Measurements from ENCODE around the gene TBC1D1. TPM values are rescaled to one million over a fixed set of nuclear protein-coding genes. Genes with fewer than 3 reads are reported as not detected.

TBC1D1 gene
- total RNA-seq, 2 experiments from 2014 or later, result 84.9 to 89.0 TPM

DNA sequence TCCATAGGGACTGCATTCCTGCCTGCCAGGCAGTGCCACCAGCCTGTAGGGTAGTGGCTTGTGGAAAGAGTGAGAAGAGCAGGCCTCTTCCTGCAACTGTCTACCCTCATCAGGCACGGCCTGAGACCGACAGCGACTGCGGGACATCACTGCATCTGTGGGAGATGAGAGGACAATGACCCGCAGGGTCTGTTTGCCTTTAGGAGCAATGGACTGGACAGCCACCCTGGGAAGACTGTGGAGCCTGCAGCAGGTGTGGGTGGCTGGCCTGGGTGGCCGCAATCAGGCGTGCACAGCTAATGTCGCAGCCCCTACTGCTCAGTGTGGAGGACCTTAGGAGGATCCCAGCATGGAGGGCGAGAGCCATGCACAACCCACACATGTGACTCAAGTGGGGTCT lies 297.3 kb downstream of the TBC1D1 start:
- ChIA-PET POLR2A (no interaction called here), CTCF (no interaction called here)

GRCh38 chr4:38188631-38189101 lies 297.8 kb downstream of the TBC1D1 start:
- ChIA-PET CTCF (no interaction called here), POLR2A (no interaction called here)

Other genes with a start within 250 kb of the TBC1D1 start
- gene RELL1, start 204.7 kb upstream of the TBC1D1 start, total RNA-seq, result 10 to 100 TPM; 20.1 to 23.2 TPM
- gene PGM2, start 64.4 kb upstream of the TBC1D1 start, total RNA-seq, result 10 to 100 TPM; 67.6 to 71.6 TPM
- gene PTTG2, start 69.3 kb downstream of the TBC1D1 start, total RNA-seq, result under 1 TPM; 0.32 to 0.46 TPM